A549 (cell line): ENCODE results near the gene PRL.

Source experiments
- CTCF ChIP-seq: fragments of >200 bp; sonication (Bioruptor Twin); formaldehyde crosslinking; IDR thresholded peaks from 3 replicates; pipeline ENCODE4 v1.5.1; 2016
- POLR2A ChIP-seq: IDR thresholded peaks from 2 replicates; pipeline ENCODE4 v1.6.1; 2012; ENCODE audit warnings: mild to moderate bottlenecking, low read length

GRCh38 chr6:22322103-22323030, 25.5 kb upstream of the PRL start:
- no peak for TF ChIP-seq POLR2A
- no peak for TF ChIP-seq CTCF
